NOMO-1 treated with DMSO at 0.1 percent for 48 hours (cell line): ENCODE measurements around the gene CWH43.
A peak's percentile ranks its signal among the peaks of the same experiment; 100 is the strongest.
"Not testable (repeated sequence)": the region's sequence is repeated elsewhere in the genome, so short reads cannot be mapped to it uniquely, and the experiment has no call there.

Experiments used
- DNase-seq: peaks from one replicate; lab custom pipeline; 2025; ENCODE audit not compliant: unreplicated experiment; lab: John Stamatoyannopoulos, UW

The CWH43 gene

DNA sequence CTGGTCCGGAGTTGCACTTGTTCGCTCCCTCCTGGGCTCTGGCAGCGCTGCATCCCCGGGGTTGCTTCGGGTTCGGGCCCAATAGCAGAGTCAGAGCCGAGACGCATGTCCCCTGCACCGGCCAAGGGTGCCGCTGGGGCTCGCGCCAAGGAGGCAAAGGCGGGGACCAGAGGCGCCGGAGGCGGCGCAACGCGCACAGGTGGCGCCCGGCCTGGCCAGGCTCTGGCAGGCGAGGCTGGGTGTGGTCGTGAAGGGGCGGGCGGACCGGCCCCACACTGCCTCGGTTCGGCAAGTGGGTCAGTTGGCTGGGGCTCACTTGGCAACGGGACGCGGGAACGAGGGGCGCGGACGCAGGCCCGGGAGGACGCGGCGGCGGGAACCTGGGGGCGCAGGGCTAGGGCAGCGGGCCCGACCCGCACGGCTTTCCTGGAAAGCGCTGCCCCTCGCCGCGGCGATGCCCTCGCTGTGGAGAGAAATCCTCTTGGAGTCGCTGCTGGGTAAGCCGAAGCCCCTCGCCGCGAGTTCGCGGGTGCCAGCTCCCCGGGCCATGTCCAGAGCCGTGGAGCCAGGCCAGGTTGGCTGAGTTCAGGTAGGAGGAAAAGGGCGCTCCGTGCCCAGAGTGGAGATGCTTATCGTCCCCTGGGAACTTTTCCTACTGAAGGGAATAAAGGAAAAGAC, at the start of gene CWH43:
Gene CWH43 (plus strand): TSS at position 300 of the 678 bp plus-strand sequence. CDS start 155 bp downstream, at position 455.
- no peak for DNase-seq

DNA sequence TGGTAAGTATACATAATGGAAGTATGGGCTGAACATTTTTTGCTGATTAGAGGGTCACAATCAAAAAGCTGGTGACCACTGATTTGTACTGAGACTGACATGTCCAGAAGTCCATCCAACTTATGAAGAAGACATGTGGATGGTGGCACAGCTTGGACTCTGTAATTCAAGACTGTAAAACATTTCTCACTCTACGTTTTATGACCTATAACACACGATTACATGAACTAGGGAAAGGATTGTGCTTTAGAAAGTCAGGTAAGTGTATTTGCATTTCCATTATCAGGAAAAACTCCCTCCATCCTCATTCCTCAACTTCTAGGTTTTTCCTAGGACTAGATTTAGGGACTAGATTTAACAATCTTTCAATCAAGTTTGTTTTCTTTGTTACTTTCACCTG, 49.0 kb upstream of the CWH43 start:
- DNase-seq, result no peak

DNA sequence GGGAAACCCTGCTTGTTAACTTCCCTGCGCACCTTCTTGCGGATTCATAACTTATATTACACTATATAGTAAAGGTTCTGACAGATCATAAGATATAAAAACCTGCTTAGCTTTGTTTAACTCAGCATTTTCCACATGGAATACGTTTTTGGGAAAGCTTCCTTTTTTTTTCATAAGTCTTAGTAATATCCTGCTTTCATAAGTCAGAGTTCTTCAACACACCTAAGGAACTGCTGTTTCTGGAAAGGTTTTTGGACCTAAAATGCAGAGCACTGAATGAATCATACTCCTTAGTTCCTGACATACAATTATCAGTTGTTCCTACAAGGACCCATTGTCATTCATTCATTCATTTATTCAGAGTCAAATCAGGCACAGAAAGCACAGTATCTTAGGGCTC, 47.2 kb upstream of the CWH43 start:
- no peak for DNase-seq

DNA sequence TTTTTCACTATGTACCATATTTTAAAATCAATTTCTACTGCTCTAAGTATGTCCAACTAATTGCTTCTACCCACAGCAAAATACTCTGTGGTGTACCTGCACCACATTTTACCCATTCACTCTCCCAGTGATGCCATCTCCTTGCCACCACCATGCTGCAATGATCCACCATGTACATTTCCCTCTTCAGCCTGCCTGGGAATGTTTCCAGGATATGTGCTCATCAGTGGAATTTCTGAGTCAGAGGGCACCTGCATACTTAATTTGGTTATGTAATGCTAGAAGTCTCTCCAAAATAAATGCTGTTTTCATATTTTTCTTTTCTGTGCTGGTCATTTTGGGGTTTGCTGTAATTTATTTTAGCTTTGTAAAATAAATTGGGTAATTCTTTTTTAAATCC, 46.3 kb upstream of the CWH43 start:
- DNase-seq, result no peak

- DNase-seq, result no peak
These were observed 42.7 kb upstream of the CWH43 start for GRCh38 chr4:48943387-48943786.

GRCh38 chr4:48944252-48944651, 41.8 kb upstream of the CWH43 start:
- DNase-seq, result no peak

- peak; percentile 9 for DNase-seq
These were observed 41.3 kb upstream of the CWH43 start for GRCh38 chr4:48944756-48945241.

GRCh38 chr4:48945981-48946380, 40.1 kb upstream of the CWH43 start:
- DNase-seq, result no peak

DNA sequence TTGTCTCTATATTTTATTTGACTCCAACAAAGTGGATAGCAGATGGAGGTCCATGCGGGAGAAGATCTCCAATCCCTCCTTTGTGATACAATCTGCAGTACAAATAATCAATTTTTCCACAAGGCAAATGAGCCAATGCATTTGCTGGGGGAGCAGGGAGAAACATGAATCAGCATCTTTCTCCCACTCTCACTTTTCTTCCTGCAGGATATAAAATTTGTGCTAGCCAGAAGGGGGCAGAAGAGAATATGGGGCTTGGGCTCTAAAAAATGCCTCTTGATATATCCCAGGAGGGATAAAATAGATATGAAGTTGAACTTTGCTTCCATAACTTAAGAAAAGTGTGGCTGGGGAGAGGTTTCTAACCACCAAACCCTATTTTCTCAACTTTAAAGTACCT, 38.3 kb upstream of the CWH43 start:
- DNase-seq, result no peak

DNA sequence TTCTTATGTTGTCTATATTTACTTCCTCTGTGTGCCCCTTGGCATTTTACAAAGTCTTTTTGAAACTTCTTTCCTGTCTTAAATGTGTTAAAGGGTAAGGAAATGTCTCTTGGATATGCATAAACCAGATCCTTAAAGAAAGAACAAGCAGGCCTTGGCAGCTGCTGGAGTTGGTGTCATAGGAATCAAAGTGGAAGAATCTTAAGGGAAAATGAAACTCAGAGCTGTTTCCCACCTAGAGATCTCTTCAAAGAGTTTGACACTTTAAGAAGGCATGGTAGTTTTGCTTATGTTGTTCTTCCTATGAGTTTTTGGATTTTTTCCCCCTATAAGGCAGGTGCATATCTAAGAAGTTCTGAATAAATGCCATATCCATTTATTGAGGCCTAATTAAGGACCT, 37.0 kb upstream of the CWH43 start:
- DNase-seq, result no peak

GRCh38 chr4:48949518-48950219, 36.4 kb upstream of the CWH43 start:
- no peak for DNase-seq

- no peak for DNase-seq
These were observed 31.8 kb upstream of the CWH43 start for GRCh38 chr4:48954314-48954713.

- DNase-seq, result not testable (repeated sequence)
These were observed 28.7 kb upstream of the CWH43 start for GRCh38 chr4:48957366-48957765.

GRCh38 chr4:48958582-48958981, 27.5 kb upstream of the CWH43 start:
- no peak for DNase-seq

DNA sequence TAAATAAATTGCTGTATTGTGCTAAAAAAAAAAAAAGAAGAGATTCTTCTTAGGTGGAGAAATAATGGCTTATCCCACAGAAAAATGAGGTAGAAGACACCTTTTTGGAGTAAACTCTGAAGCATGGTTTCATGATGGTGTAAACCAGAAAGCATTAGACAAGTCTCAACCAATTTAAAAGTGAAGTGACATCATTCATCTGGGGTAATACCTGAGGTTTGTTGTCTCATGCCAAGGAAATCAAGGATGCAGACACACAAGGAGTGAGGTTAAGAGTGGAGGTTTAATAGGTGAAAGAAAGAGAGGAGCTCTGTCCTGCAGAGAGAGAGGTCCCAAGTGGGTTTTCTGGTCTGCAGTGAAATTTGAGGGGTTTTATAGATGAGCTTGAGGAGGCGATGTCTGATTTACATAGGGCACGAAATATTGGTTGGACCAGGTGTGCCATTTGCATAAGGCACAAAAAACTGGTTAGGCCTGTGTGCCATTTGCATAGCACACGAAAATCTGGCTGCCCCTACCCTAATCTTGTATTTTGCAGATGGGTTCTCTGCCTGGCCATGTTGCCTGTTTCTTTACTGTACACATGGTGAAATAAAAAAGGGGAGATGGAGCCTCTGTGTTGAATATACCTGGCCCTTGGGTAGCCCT, 25.0 kb upstream of the CWH43 start:
- DNase-seq, result no peak

GRCh38 chr4:48962636-48963035, 23.4 kb upstream of the CWH43 start:
- DNase-seq, result no peak

DNA sequence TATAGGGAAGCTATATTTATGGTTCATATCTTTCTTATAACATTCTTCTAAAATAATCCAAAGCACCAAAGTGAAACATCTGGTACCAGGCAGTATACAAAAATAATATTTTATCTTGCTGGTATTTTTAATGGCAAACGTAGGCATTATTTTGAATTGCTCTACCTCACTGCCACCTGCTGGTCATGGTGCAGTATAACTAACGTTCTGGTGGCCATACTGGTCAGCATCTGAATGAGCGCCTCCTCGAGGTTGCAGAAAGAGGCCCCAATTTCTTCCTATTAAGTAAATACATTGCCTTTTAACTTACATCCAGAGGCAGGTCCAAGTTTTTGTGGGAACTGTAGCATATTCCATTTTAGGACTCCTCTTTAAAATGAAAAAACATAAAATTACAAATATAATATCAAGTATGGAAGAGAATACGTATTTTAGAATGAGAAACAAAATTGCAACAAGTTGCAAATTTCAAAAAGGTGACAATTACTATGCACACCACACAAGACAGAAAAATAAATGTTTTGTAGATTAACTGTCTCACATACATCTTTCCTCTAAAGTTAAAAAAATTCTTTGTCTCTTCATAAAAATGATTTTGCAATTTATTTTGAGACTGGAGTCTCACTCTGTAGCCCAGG, 22.9 kb upstream of the CWH43 start:
- DNase-seq, result peak; percentile 77

DNA sequence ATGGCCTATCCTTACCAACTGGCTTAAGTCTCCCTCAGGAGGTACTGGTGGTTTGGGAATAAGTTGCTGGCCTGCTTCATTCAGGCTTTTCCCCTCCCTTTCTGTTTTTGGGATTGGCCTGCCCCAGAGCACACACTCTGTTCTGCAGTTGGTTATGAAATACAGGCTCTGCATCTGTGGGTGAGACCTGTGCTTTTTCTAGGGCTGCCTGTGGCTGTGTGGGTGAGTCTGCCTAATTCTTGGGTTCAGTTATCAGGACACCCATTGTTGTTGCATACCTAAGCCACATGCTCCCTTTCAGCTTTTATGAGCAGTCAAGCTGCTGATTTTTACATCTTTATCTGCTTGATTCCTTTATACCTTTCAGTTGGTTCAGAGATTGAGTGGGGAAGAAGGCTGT, 19.0 kb upstream of the CWH43 start:
- no peak for DNase-seq

GRCh38 chr4:48967631-48968030, 18.4 kb upstream of the CWH43 start:
- no peak for DNase-seq

- peak; percentile 24 for DNase-seq
These were observed 17.3 kb upstream of the CWH43 start for GRCh38 chr4:48968814-48969213.

DNA sequence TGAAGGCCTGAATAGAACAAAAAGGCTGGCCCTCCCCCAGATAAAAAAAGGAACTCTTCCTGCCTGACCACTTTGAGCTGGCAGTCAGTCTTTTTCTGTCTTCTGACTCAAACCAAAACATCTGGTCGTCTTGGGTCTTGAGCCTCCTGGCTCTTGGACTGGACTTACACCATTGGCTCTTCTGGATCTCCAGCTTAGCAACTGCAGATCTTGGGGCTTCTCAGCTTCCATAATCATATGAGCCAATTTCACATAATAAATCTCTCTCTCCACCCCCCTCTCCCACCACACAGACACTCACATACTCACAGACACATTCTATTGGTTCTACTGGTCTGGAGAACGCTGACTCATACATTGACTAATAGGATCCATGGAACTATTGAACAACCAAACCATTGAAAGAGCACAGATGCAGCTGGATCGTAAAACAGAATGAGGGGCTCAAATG, 15.6 kb upstream of the CWH43 start:
- DNase-seq, result no peak
